ENCODE measurements around the gene PDE11A. TPM values are rescaled to one million over a fixed set of nuclear protein-coding genes. Genes with fewer than 3 reads are reported as not detected.

Gene PDE11A
- total RNA-seq, 2 experiments from 2014 or later, result not detected

- Mint-ChIP-seq H3K4me1 (ENCODE audit: low read depth) (no peaks in the 10 kb centered on the region), H3K4me3 (no peak overlapping the region), H3K9me3 (no peaks in the 10 kb centered on the region), H3K27ac (no peak overlapping the region), H3K27me3 (peaks cover 25% of the 10 kb centered on the region), H3K36me3 (ENCODE audit: low read depth) (no peaks in the 10 kb centered on the region)
- H3K4me1 ChIP-seq (ENCODE audit: insufficient read depth, low read length), result no peaks in the 10 kb centered on the region
- intact Hi-C loops (cut with DNase I, micrococcal nuclease), result no loop called here
- CTCF ChIA-PET, result no interaction called here
- POLR2A ChIA-PET, result no interaction called here
- H3K36me3 ChIP-seq (ENCODE audit: insufficient read depth, low read length), result no peaks in the 10 kb centered on the region
- no peaks in the 10 kb centered on the region for H3K9me3 ChIP-seq (ENCODE audit: control insufficient read depth in 1 of 2, insufficient read depth in 1 of 2, low read length in 2 of 2)
- H3K27me3 ChIP-seq (ENCODE audit: control insufficient read depth in 1 of 2, insufficient read depth in 2 of 2, low read length in 2 of 2), result peaks cover 2% of the 10 kb centered on the region in 2 experiments
- no peak for ATAC-seq (ENCODE audit: poor library complexity)
- DNase-seq, result no peak
- no peak overlapping the region for H3K4me3 ChIP-seq (ENCODE audit: low read length)
- TF ChIP-seq CTCF (IDR thresholded peaks at IDR 0.05), result no peak
- no peak overlapping the region for H3K27ac ChIP-seq (ENCODE audit: low read depth in 1 of 2, low read length in 2 of 2)
Measured at GRCh38 chr2:177610813-177611212, 461.8 kb downstream of the PDE11A start.

DNA sequence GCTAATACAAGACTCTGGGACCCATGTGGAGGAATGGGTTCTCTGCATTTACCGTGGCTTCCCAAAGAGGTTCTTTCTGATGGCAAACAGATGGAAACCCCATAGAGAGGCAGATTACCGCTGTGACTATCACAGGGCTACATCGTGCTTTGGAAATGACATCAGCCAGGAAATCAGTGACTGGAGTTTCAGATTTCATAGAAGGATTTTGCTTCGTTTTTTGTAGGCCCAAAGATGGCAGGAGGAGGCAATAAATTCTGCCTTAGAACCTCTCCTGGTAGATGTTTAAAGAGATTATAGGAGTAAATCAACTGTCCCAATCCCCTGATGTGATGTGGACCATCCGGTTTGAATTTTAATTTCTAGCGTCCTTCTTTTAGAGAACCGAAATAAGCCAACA lies 465.9 kb downstream of the PDE11A start:
- Histone ChIP-seq H3K27ac (ENCODE audit: low read depth in 1 of 2, low read length in 2 of 2) (no peak overlapping the region), H3K36me3 (ENCODE audit: insufficient read depth, low read length) (no peaks in the 10 kb centered on the region), H3K4me3 (ENCODE audit: low read length) (no peak overlapping the region), H3K27me3 (ENCODE audit: control insufficient read depth in 1 of 2, insufficient read depth in 2 of 2, low read length in 2 of 2) (peaks cover 0 to 2% of the 10 kb centered on the region in 2 experiments), H3K9me3 (ENCODE audit: control insufficient read depth in 1 of 2, insufficient read depth in 1 of 2, low read length in 2 of 2) (no peaks in the 10 kb centered on the region), H3K4me1 (ENCODE audit: insufficient read depth, low read length) (no peaks in the 10 kb centered on the region)
- ChIA-PET POLR2A (no interaction called here), CTCF (no interaction called here)
- Mint-ChIP-seq H3K4me1 (ENCODE audit: low read depth) (no peaks in the 10 kb centered on the region), H3K27ac (no peak overlapping the region), H3K27me3 (peaks cover 11% of the 10 kb centered on the region), H3K4me3 (no peak overlapping the region), H3K36me3 (ENCODE audit: low read depth) (no peaks in the 10 kb centered on the region), H3K9me3 (no peaks in the 10 kb centered on the region)
- DNase-seq (no peak), ATAC-seq (ENCODE audit: poor library complexity) (no peak)
- TF ChIP-seq CTCF (IDR thresholded peaks at IDR 0.05), result no peak
- intact Hi-C loops (cut with DNase I, micrococcal nuclease), result loop anchor here in 1 of 2 experiments (10.0 kb wide), 1 partner anchor 272 kb away; no protein-coding TSS in a partner anchor

GRCh38 chr2:177604271-177605065 lies 468.1 kb downstream of the PDE11A start:
- Histone ChIP-seq H3K4me1 (ENCODE audit: insufficient read depth, low read length) (no peaks in the 10 kb centered on the region), H3K36me3 (ENCODE audit: insufficient read depth, low read length) (no peaks in the 10 kb centered on the region), H3K27me3 (ENCODE audit: control insufficient read depth in 1 of 2, insufficient read depth in 2 of 2, low read length in 2 of 2) (peaks cover 0 to 2% of the 10 kb centered on the region in 2 experiments), H3K9me3 (ENCODE audit: control insufficient read depth in 1 of 2, insufficient read depth in 1 of 2, low read length in 2 of 2) (peaks cover 0 to 3% of the 10 kb centered on the region in 2 experiments), H3K4me3 (ENCODE audit: low read length) (no peak overlapping the region), H3K27ac (ENCODE audit: low read depth in 1 of 2, low read length in 2 of 2) (no peak overlapping the region)
- peak; percentile 44 for TF ChIP-seq CTCF (IDR thresholded peaks at IDR 0.05)
- ChIA-PET POLR2A (interaction anchor here (0.8 kb wide), 1 partner anchor 341 kb away, joined by 4 read pairs; no protein-coding TSS in a partner anchor), CTCF (interaction anchor here (0.9 to 1.3 kb wide), 4 partner anchors 9 to 440 kb away, joined by 3 to 4 read pairs (median 3); a partner anchor contains a TSS)
- Mint-ChIP-seq H3K27ac (no peak overlapping the region), H3K4me1 (ENCODE audit: low read depth) (no peaks in the 10 kb centered on the region), H3K9me3 (no peaks in the 10 kb centered on the region), H3K27me3 (peaks cover 17% of the 10 kb centered on the region), H3K4me3 (no peak overlapping the region), H3K36me3 (ENCODE audit: low read depth) (no peaks in the 10 kb centered on the region)
- DNase-seq, result peak in 3 of 14 experiments; percentile 5 to 40 (median 38)
- intact Hi-C loops (cut with DNase I, micrococcal nuclease), result loop anchor here in 1 of 2 experiments (5.0 to 10.0 kb wide), 2 partner anchors 270 to 442 kb away; no protein-coding TSS in a partner anchor
- no peak for ATAC-seq (ENCODE audit: poor library complexity)
